K562 (cell line): ENCODE data around the gene SLC66A3. TPM values are rescaled to one million over a fixed set of nuclear protein-coding genes. Genes with fewer than 3 reads are reported as not detected.

Experiments used
- ATAC-seq: fragments of 200-7000 bp; cut with Tn5 transposase; 3 replicates; pipeline ENCODE4 v1.9.1; 2020; ENCODE audit warnings: moderate library complexity
- BruUV-seq: library from RNA; stranded (reverse); fragments of 400-500 nt; replicated peaks from 2 replicates; lab custom pipeline; 2021; lab: Mats Ljungman, UMichigan
- CTCF ChIA-PET: fragments of 300-600 bp; formaldehyde crosslinking; extraction: SDS; loops from one replicate; lab custom pipeline; 2021; ENCODE audit warnings: low intra/inter-chr PET ratio; lab: Yijun Ruan, JAX
- POLR2A ChIA-PET: fragments of 300-600, 350-650 bp; sonication (Branson Sonifier 250); formaldehyde crosslinking; extraction: SDS; loops from one replicate; lab custom pipeline; 2021; ENCODE audit warnings: antibody characterized with exemption, inconsistent platforms; lab: Yijun Ruan, JAX
- DNase-seq, 4 experiments: peaks; one replicate each; pipeline versions ENCODE4 v3.0.0 to v3.0.0-alpha.2; 2011 to 2018; ENCODE audit warnings: low spot score in 3 of 4, mixed read lengths in 3 of 4; ENCODE audit errors: extremely low read depth in 1 of 4
- FAIRE-seq: peaks from 2 replicates; lab custom pipeline; 2011; peaks lifted over from hg19 to GRCh38; lab: Jason Lieb, UNC
- H2AFZ ChIP-seq: 2 replicates; pipeline ENCODE4 v1.6.0; 2011; ENCODE audit warnings: low read depth, low read length, control low read depth, inconsistent platforms
- H3K27ac ChIP-seq: fragments of 200-600 bp; 3 replicates; pipeline ENCODE4 v1.8.0; 2011; ENCODE audit warnings: low read depth, mild to moderate bottlenecking, control low read depth, inconsistent platforms, low read length, moderate library complexity, mixed read lengths; ENCODE audit errors: extremely low read depth
- H3K27me3 ChIP-seq, 2 experiments: fragments of 300-600 bp in 1 of 2; 2 replicates in 1 of 2; 3 replicates in 1 of 2; pipeline versions ENCODE4 v1.6.0 to v1.8.0; 2011; ENCODE audit warnings: inconsistent platforms in 2 of 2, low read length in 2 of 2, mild to moderate bottlenecking in 1 of 2, mixed read lengths in 1 of 2, moderate library complexity in 1 of 2; ENCODE audit not compliant: control insufficient read depth in 2 of 2, insufficient read depth in 2 of 2
- H3K36me3 ChIP-seq: fragments of 300-600 bp; 3 replicates; pipeline ENCODE4 v1.8.0; 2011; ENCODE audit warnings: mild to moderate bottlenecking, low read length, inconsistent platforms; ENCODE audit not compliant: control insufficient read depth, insufficient read depth
- H3K4me1 ChIP-seq, 2 experiments: fragments of 200-600 bp in 1 of 2; replicated peaks in 1 of 2; 2 replicates in 1 of 2; 3 replicates in 1 of 2; pipeline versions ENCODE4 v1.5.1 to v1.8.0; 2011; ENCODE audit warnings: inconsistent platforms in 2 of 2, low read length in 2 of 2, mild to moderate bottlenecking in 1 of 2, mixed read lengths in 1 of 2, moderate library complexity in 1 of 2; ENCODE audit not compliant: control insufficient read depth in 2 of 2, insufficient read depth in 2 of 2
- H3K4me2 ChIP-seq: 2 replicates; pipeline ENCODE4 v1.6.1; 2011; ENCODE audit warnings: low read length, control low read depth, inconsistent platforms, mixed read lengths; ENCODE audit not compliant: insufficient read depth
- H3K4me3 ChIP-seq: fragments of 200-600 bp; sonication (generic), shearing (Covaris generic); 2 replicates; pipeline ENCODE4 v1.5.1; 2016; ENCODE audit warnings: control low read depth, inconsistent platforms
- H3K79me2 ChIP-seq: fragments of 200-600 bp; 3 replicates; pipeline ENCODE4 v1.8.0; 2011; ENCODE audit warnings: low read length, inconsistent platforms; ENCODE audit not compliant: control insufficient read depth, insufficient read depth
- H3K9ac ChIP-seq, 2 experiments: 2 replicates each; pipeline versions ENCODE4 v1.6.0 to v1.6.1; 2011; ENCODE audit warnings: low read depth in 2 of 2, low read length in 2 of 2, control low read depth in 1 of 2, inconsistent platforms in 1 of 2, mild to moderate bottlenecking in 1 of 2, mixed read lengths in 1 of 2; ENCODE audit not compliant: insufficient read depth in 1 of 2
- H3K9me1 ChIP-seq: one replicate; pipeline ENCODE4 v1.6.0; 2011; ENCODE audit warnings: inconsistent platforms, mild to moderate bottlenecking, low read length, moderate library complexity; ENCODE audit not compliant: control insufficient read depth, insufficient read depth
- H3K9me3 ChIP-seq: replicated peaks from 2 replicates; pipeline ENCODE4 v1.5.1; 2011; ENCODE audit warnings: low read depth, low read length, inconsistent platforms; ENCODE audit not compliant: control insufficient read depth, insufficient read depth
- H4K20me1 ChIP-seq: replicated peaks from 2 replicates; pipeline ENCODE4 v1.6.1; 2011; ENCODE audit warnings: low read length, inconsistent platforms, mixed read lengths; ENCODE audit not compliant: control insufficient read depth, insufficient read depth
- BRF1 ChIP-seq: IDR thresholded peaks from 3 replicates; pipeline ENCODE4 v1.6.1; 2011; ENCODE audit warnings: borderline replicate concordance, mild to moderate bottlenecking; ENCODE audit not compliant: insufficient read length; ENCODE audit errors: extremely low read depth
- CEBPB ChIP-seq: fragments of 450-650 bp; IDR thresholded peaks from 2 replicates; pipeline ENCODE4 v1.6.1; 2016; ENCODE audit warnings: missing genetic modification characterization, missing compliant biosample characterization
- FIP1L1 ChIP-seq: fragments of 200-400 bp; formaldehyde crosslinking; IDR thresholded peaks from 2 replicates; pipeline ENCODE4 v1.6.1; 2018; ENCODE audit warnings: mild to moderate bottlenecking, low read depth, low read length; ENCODE audit not compliant: poor library complexity, severe bottlenecking
- FOXO4 ChIP-seq: fragments of 450-650 bp; formaldehyde crosslinking; IDR thresholded peaks from 2 replicates; pipeline ENCODE4 v1.4.0; 2020; ENCODE audit warnings: mild to moderate bottlenecking, moderate library complexity
- FUS ChIP-seq: fragments of 200-400 bp; formaldehyde crosslinking; optimal IDR thresholded peaks from 2 replicates; pipeline ENCODE3; 2017; ENCODE audit warnings: low read depth, low read length
- KAT7 ChIP-seq: sonication (generic); formaldehyde crosslinking; IDR thresholded peaks from 2 replicates; pipeline ENCODE4 v1.8.0; 2022; ENCODE audit warnings: missing genetic modification reagents, mild to moderate bottlenecking, borderline replicate concordance
- NEUROD1 ChIP-seq: fragments of 150-350 bp; IDR thresholded peaks from 2 replicates; pipeline ENCODE4 v1.6.1; 2014; ENCODE audit warnings: borderline replicate concordance, low read length, low read depth; ENCODE audit not compliant: partially characterized antibody
- PBX2 ChIP-seq, 2 experiments: IDR thresholded peaks in 1 of 2; conservative IDR thresholded peaks in 1 of 2; 2 replicates each; pipeline ENCODE4 v1.6.1; 2016; ENCODE audit warnings: low read depth in 2 of 2, mild to moderate bottlenecking in 1 of 2, missing compliant biosample characterization in 1 of 2, missing genetic modification characterization in 1 of 2, moderate library complexity in 1 of 2
- SMARCA5 ChIP-seq: fragments of 450-650 bp; IDR thresholded peaks from 2 replicates; pipeline ENCODE4 v1.6.1; 2016
- ZNF146 ChIP-seq: IDR thresholded peaks from one replicate; pipeline ENCODE4 v1.6.1; 2018; ENCODE audit warnings: missing compliant biosample characterization; ENCODE audit not compliant: unreplicated experiment
- ZNF274 ChIP-seq: IDR thresholded peaks from 2 replicates; pipeline ENCODE4 v1.6.1; 2011; ENCODE audit warnings: low read depth, mild to moderate bottlenecking, low read length, moderate library complexity, borderline replicate concordance
- WGBS: fragments of 100-300 bp; shearing (Covaris generic); methylation state at CpG from one replicate; pipeline ENCODE4 v1.1.6; 2016; ENCODE audit warnings: low coverage, mixed read lengths; ENCODE audit not compliant: insufficient coverage; ENCODE audit errors: missing lambda C conversion rate; 5-methylcytosine and 5-hydroxymethylcytosine counted together
- in situ Hi-C: fragments of 300-500 bp; cut with MboI; formaldehyde crosslinking; loops from 4 replicates; pipeline ENCODE4 v1.15.0; 2018; ENCODE audit warnings: inconsistent platforms, mixed read lengths
- intact Hi-C: fragments of 100-400 bp; cut with micrococcal nuclease; formaldehyde crosslinking; loops from 2 replicates; pipeline ENCODE4 v1.14.2; 2022
- polyA plus RNA-seq, 8 experiments: library from polyadenylated mRNA; depleted of rRNA in 4 of 8; stranded (reverse) in 5 of 8; unstranded in 3 of 8; fragments of >200 nt; fragmentation: Nextera tagmentation in 2 of 8; fragmentation: Illumina TruSeq in 1 of 8; extraction: Ambion mirVana in 2 of 8; extraction: Trizol in 1 of 8; gene quantifications; 2 replicates each; pipeline versions ENCODE4 v1.2.1 to v1.2.3, GENCODE V29; 2011 to 2014; ENCODE audit warnings: inconsistent platforms in 1 of 8, missing spikeins in 1 of 8
- total RNA-seq, 7 experiments: library from RNA; depleted of rRNA in 6 of 7; stranded (reverse); fragments of >200 nt in 6 of 7; fragmentation: Illumina TruSeq in 2 of 7; extraction: Trizol in 2 of 7; gene quantifications; 2 replicates each; pipeline versions ENCODE4 v1.2.1 to v1.2.3, GENCODE V29; 2011 to 2021; ENCODE audit warnings: low replicate concordance in 1 of 7
- TF ChIP-seq, protein P1 (sequence below): IDR thresholded peaks from 2 replicates; pipeline ENCODE4 v1.6.1; 2011; ENCODE audit warnings: borderline replicate concordance, low read depth, mild to moderate bottlenecking, moderate library complexity, low read length; ENCODE audit not compliant: insufficient read depth, poor library complexity, severe bottlenecking

SLC66A3 gene
- total and polyA plus RNA-seq, 9 of the 15 experiments (the other 6 are each of a cell fraction or from before 2014, with no cell fraction given) = 2.8 to 30.0 (median 9.1) TPM

DNA sequence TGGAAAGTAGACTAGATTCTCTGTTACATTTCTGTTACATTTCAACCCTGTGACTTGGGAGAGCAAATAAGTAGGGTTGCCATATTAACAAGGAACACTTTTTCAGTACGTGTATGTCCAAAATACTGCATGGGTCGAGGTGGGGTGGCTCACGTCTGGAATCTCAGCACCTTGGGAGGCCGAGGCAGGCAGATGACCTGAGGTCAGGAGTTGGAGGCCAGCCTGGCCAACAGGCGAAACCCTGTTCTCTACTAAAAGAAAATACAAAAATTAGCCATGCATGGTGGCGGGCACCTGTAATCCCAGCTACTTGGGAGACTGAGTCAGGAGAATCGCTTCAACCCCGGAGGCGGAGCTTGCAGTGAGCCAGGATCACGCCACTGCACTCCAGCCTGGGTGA is 11.2 kb downstream of the SLC66A3 start (continued):
- TF ChIP-seq ZNF274 (no peak), PBX2 (CRISPR knock-in tag; IDR thresholded peaks at IDR 0.05; ENCODE audit: low read depth) (no peak), PBX2 (tag; conservative IDR thresholded peaks at IDR 0.05; ENCODE audit: low read depth) (no peak), SMARCA5 (no peak), KAT7 (CRISPR knock-in tag) (no peak)

DNA sequence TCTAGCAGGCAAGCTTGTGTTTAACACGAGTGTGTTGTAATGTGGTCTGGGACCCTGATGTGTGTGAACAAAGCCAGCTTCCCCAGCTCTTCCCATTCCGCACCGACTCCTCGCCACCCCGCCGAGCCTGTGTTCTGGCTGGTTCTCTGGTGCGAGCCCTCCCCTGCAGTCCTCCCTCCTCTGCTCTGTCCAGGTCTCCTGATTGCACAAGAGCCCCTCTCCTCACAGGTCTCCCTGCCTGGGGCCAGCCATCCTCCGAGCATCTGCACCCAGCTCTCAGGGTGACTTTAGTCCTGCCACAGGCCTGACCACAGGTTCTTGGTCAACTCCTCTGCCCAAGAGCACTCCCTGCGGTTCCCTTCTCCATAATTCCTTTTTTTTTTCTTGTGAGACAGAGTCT is 13.2 kb downstream of the SLC66A3 start:
- WGBS = 69% methylated on average over 8 of the region's 9 CpGs

More for the DNA sequence above, 13.2 kb downstream of the SLC66A3 start:
- Histone ChIP-seq H2AFZ (no peak overlapping the region), H3K4me2 (no peak overlapping the region), H3K4me3 (no peak overlapping the region), H3K79me2 (no peaks in the 10 kb centered on the region), H3K36me3 (no peaks in the 10 kb centered on the region), H3K27ac (no peak overlapping the region), H3K9me3 (no peaks in the 10 kb centered on the region), H3K9me1 (no peaks in the 10 kb centered on the region), H3K4me1 (peaks cover 0 to 7% of the 10 kb centered on the region in 2 experiments; a peak in 2 of 5 replicates), H4K20me1 (no peaks in the 10 kb centered on the region), H3K9ac (0 out of 4 replicates have a peak overlapping the region, but pooled peaks of 1 of the 2 experiments have one; percentile 36), H3K27me3 (no peaks in the 10 kb centered on the region)
- in situ Hi-C loops (no loop called here), intact Hi-C loops (no loop called here)
- no peak for FAIRE-seq
- CTCF ChIA-PET = no interaction called here
- no peak for TF ChIP-seq FIP1L1
- no peak for TF ChIP-seq BRF1
- no peak for TF ChIP-seq FOXO4 (CRISPR knock-in tag)
- TF ChIP-seq, protein P1, sequence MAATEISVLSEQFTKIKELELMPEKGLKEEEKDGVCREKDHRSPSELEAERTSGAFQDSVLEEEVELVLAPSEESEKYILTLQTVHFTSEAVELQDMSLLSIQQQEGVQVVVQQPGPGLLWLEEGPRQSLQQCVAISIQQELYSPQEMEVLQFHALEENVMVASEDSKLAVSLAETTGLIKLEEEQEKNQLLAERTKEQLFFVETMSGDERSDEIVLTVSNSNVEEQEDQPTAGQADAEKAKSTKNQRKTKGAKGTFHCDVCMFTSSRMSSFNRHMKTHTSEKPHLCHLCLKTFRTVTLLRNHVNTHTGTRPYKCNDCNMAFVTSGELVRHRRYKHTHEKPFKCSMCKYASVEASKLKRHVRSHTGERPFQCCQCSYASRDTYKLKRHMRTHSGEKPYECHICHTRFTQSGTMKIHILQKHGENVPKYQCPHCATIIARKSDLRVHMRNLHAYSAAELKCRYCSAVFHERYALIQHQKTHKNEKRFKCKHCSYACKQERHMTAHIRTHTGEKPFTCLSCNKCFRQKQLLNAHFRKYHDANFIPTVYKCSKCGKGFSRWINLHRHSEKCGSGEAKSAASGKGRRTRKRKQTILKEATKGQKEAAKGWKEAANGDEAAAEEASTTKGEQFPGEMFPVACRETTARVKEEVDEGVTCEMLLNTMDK = no peak
- 0 out of 2 replicates have a peak, but pooled peaks have one; percentile 29 for TF ChIP-seq CEBPB
- no peak for TF ChIP-seq ZNF146
- no peak for TF ChIP-seq FUS
- no peak for TF ChIP-seq NEUROD1
- BruUV-seq = no TSS peak
- DNase-seq = no peak
- POLR2A ChIA-PET = interaction anchor here (1.0 to 1.1 kb wide), 2 partner anchors 9 to 393 kb away, joined by 3 read pairs; no protein-coding TSS in a partner anchor
- ATAC-seq = no peak; the same call in 1 of the 3 replicates
